ENCODE results near the gene ALDH1L2.

- TF ChIP-seq CTCF (IDR thresholded peaks at IDR 0.05 in 4 of 5, conservative IDR thresholded peaks at IDR 0.05 in 1 of 5): no peak
- TF ChIP-seq POLR2A (IDR thresholded peaks at IDR 0.05): no peak
Observed at GRCh38 chr12:105109465-105110212, 25.4 kb upstream of the ALDH1L2 start.

Measured in gastrocnemius medialis (tissue), 4 donors.